ENCODE data around the gene SCIMP.
"Not testable (repeated sequence)": the region's sequence is repeated elsewhere in the genome, so short reads cannot be mapped to it uniquely, and the experiment has no call there.

The SCIMP gene

DNA sequence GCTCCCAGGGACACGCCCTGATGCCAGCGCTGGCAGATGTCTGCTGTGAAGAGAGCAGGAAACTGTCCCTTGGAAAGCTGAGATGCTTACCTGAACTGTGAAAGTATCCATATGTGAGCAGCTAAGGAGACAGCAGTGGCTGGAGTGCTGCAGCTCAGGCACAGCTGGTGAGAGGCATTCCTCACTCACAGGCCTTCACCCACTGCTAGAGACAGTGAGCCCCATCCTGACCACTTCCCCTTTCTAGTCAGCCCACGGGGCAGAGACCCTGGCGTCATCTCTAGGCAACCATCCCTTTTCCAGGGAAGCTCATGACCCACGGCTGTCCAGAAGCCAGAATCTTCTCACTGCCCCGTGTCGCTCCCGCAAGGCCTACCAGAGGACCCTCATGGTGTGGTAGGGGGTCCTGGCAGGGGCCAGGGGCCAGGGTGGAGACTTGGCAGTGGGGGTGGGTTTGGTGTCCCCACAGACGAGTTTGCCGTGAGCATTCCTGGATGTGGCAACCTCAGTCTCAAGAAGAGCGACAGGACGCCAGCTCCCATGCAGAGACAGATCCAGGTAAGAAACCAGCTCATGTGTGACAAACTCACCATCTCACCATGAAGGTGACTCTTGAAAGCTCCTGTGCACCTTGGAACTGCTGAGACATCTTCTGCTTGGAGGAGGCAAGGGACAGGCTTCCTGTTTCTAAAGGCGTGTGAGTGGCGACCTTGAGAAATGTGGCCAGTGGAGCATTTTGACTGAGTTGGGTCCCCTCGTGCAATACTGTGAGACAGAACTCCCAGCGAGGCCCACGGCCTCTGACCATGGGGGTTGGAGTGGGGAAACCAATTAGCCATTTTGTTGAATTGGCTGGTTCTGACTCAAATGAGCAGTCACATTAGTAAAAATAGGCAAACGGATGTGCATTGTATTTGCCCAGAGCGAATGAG, at the start of gene SCIMP:
SCIMP (minus strand) TSS at position 216 of the 932 bp plus-strand sequence; CDS start at position 111, 105 bp downstream.
- no peak for DNase-seq

DNA sequence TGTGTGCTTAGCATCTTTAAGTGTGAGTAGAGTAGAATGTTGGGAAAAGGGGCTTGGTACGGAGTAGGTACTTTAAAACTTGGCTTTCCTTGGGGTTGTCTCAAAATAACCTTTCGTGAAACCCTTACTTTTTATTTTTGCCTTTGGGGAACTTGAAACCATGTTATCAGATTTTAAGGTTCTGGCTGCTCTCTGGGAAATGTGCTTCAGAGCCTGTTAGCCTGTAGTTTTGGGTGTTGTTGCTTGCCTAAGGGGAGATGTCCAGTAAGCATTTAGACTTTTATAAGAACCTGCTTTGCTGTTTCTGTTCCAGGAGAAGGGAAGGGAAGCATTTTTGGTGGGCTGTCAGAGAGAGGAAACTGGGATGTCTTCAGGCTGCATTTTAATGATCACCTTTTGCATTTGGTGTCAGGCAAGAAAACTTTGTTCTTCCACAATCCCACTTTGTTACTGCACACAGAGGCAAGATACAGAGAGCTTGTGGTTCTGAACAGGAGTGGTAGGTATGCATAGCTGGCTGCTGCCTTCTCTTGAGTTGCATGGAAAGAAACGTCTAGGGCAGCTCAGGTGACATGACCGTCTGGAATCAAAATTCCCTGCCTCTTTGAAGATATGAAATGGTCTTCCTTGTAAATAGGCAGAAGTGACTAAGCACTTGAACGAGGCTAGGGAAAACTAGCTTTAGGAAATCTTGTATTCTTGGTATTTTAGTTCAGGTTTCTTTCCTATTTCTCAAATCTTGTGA, 49.1 kb upstream of the SCIMP start:
- DNase-seq: no peak

DNA sequence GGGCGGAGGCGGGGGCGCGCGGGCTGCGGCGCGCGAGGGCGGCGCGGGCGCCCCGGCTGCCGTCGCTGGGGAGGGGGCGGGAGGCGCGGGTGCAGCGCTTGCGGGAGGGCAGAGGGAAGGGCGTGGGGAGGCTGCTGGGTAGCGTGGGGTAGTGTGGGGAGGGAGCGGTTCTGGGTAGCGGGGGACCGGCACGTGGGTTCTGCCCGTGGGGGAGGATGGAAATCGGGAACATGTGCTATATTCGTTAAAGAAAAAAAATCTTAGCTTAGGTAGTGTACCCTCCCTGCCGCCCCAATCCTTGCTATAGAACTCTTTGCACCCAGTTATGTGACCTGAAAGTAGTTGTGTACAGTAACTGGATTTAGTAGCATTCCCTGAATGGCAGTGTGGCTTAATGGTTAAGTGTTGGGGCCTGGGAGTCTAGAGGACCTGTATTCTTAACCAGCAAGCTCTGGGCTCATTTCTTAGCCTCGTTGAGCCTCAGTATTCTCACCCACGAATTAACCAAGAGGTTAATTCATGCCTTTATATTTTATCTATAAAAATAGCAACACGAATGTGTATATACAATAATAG, 48.1 kb upstream of the SCIMP start:
- no peak for DNase-seq

DNA sequence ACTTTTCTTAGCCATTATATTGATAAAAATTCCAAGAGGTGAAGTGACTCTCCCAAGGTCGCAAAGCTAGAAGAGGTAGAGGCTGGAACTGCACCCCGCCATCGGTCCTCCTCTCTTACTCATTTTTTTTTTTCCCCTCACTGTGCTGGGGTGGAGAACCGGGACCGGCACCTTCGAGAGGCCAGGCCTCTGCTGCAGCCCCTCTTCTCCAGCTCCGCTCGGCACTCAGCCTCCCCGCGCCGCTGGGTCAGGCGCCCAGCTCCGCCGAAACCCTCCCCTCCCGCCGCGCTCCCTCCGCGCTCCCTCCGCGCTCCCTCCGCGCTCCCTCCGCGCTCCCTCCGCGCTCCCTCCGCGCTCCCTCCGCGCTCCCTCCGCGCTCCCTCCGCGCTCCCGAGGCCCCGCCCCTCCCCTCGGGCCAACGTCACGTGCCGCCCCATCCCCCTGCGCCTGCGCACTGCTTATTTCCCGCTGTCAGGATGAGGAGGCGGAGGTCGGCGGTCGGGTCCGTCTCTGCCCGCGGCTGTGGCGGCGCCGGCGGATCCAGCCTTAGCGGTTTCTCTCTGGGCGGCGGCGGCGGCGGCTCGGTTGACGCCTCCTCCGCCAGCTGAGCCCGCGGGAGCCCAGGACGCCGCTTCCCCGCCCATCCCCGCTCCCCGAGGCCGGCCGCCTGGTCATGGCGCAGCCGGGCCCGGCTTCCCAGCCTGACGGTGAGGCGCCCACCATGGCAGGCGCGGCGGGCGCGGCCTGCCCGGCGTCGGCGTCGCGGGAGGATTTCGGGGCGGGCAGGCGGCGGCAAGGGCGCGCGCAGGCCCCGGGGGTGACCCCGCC, 47.4 kb upstream of the SCIMP start, which contains the start of gene RABEP1:
RABEP1 (plus strand) TSS at position 471 of the 828 bp plus-strand sequence; CDS start at position 674, 203 bp downstream.
- no peak for DNase-seq

DNA sequence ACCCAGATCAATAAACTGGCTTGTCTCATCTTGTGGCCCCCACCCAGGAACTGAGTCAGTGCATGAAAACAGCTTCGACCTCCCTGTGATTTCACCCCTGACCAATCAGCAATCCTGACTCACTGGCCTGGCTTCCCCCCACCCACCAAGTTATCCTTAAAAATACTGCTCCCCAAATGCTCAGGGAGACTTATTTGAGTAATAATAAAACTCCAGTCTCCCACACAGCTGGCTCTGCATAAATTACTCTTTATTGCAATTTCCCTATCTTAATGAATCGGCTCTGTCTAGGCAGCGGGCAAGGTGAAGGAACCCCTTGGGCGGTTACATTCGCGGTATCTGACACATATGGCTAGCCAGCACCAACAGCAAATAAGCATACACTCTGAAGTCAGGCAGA, 37.7 kb upstream of the SCIMP start:
- DNase-seq: no peak

DNA sequence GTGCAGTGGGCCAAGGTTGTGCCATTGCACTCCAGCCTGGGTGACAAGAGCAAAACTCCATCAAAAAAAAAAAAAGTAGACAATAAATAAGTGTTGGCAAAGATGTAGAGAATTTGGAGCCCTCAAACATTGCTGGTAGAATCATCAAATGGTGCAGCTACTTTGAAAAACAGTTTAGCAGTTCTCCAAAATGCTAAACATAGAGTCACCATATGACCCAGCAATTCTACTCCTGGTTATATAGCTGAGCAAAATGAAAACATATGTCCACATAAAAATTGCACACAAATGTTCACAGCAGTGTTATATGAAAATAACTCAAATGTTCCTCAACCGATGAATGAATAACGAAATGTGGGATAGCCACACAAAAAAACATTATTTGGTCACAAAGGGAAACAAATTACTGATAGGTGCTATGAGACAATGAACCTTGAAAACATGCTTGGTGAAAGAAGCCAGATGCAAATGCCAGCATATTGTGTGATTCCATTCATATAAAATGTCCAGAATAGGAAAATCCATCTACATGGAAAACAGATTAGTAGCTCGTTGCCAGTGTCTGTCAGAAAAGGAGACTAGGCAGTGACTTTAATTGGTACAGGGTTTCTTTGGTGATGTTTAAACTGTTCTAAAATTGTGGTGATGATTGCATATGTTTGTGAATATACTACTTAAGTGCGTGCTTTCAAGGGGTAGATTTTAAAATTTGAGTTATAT, 34.7 kb upstream of the SCIMP start:
- DNase-seq: no peak

DNA sequence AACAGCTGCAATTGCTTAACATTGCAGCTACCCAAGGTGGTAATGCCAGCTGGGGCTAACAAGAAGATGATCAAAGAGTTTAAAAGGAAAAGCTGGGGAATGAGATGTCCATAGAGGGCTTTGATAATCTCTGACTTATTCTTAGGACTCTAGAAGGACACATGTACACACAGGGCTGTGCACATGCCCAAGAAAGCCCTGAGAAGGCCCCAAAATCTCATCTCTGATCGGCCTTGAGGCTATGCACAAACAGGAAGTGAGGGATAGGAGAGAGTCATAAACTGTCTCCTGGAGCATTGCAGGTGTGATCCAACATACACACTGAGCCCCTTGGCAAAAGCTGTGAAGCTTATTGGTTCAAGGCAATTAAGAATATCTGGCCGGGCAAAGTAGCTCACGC, 30.2 kb upstream of the SCIMP start:
- no peak for DNase-seq

DNA sequence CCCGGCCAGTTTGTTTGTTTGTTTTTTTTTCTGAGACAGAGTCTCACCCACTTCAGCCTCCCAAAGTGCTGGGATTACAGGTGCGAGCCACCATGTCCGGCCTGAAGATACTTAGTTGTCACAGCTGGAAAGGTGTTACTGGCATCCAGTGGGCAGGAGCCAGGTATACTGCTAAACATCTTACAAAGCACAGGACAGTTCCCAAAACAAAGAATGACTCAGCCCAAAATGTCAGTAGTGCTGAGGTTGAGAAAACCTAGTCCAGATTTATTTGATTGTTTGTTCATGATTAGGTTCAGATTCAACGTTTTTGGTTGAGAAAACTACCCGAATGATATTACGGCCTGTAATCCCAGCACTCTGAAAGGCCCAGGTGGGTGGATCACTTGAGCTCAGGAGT, 28.8 kb upstream of the SCIMP start:
- DNase-seq: no peak

DNA sequence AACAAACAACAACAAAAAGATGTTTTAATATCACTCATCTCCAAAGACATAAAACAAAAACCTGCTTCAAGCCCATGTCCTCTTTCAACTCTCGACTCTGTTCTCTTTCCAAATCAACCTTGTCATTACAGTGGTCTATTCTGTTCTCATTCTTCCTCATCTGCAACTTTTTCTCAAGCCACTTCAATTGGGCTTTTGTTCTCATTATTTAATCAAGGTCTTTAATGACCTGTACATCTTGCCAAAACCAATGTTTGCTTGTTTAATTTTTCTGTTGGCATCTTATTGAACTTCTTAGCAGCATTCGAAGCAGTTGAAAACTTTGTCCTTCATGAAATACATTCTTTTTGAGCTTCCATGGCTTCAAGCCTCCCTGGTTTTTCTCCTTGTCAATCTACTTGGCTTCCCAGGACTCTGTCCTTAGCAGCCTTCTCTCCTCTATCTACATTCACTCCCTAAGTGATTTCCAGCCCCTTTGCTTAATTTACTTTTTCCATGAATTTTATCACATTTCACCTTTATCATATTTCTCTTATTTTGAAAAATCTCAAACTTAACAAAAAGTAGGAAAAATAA, 27.8 kb upstream of the SCIMP start:
- no peak for DNase-seq

DNA sequence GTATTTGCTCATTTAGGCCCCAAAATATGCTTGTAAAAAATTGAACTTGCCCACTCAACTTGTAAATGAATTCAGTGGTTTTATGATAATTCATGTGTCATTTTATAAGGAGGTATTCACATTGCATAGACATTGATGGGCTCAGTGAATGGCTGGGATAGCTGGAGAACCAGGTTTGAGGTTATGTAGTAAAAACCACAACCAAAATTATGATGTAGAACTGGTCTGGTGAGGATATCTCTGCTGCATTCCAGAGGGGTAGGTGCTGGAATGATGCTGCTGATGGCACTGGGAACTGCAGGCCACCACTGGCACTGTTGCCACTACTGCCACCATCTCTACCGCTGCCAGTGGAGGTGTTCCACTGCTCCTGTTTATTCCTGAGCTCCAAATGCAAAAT, 25.9 kb upstream of the SCIMP start:
- DNase-seq: no peak

DNA sequence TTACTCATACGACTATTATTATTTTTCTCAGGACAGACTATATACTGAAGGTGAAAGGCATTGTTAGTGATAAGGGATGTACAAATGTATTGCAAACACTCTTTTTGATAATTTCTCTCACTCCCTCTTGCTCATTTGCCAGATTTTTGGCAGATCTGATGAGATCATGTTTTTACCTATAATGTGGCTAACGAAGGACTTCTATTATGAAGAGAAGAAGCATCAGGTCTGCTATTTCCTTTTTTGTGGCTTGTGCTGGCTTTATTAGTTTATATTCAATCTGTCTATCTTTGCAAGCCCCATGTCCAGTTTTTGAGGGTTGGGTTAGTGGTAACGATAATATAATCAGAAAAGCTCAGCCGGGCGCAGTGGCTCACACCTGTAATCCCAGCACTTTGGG, 22.5 kb upstream of the SCIMP start:
- DNase-seq: no peak

DNA sequence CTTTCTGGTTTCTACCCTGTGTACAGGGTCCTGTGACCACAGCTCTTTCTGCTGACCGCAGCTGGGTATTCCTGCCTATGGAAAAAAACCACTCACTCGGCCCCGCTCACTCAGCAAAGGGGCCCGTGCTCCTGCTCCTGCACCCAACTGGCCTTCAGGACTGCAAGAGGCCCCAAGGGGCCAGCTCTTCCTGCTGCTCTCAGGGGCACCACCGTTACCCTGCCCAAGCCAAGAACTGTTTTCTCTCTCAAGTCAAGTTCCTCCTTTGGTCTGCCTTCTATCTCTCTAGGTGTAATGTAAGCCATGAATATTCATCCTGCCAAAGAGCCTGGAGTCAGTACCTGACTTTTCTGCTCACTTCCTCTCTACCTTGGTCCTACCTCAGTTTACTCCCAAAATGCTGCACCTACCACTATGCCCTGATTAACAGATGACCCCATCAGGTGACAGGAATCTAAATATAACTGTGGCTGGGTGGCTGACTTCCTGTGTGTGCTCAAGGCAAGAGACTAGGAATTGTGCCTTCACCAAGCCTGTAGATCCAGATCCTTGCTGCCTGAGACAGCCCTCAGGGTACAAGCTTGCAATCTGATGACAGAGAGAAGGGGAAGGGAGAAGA, 20.4 kb upstream of the SCIMP start:
- DNase-seq: no peak

DNA sequence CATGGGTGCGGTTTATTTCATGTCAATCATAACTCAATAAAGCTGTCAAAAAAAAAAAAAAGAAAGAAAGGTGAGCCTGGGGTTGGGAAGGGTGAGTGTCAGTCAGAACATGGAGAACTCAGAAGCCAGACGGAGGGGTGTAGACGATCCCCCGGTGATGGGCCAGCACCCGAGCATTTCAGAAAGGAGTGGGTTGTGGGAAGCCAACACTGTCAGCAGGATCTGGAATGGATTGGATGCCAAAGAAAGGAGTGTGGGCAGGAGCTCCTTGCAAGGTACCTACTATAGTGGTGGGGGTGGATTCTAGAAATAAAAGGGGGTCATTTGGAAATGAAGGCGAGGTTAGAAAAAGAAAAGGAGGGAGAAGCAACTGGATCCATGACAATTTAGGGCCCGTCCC, 19.8 kb upstream of the SCIMP start:
- no peak for DNase-seq

DNA sequence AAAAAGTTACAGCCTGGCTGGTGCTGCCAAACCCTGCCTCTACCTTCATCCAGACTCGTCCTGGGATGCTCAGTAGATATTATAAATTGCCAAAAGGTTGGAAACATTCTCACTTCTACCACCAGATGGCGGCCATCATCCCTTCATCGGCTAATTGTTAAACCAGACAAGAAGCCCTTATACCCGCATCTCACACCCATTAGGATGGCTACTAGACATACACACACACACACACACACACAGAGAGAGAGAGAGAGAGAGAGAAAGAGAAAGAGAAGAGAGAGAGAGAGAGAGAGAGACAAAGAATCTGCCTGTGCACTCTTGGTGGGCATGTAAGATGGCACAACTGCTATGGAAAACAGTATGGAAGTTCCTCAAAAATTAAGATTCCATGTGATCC, 15.0 kb upstream of the SCIMP start:
- DNase-seq: no peak

DNA sequence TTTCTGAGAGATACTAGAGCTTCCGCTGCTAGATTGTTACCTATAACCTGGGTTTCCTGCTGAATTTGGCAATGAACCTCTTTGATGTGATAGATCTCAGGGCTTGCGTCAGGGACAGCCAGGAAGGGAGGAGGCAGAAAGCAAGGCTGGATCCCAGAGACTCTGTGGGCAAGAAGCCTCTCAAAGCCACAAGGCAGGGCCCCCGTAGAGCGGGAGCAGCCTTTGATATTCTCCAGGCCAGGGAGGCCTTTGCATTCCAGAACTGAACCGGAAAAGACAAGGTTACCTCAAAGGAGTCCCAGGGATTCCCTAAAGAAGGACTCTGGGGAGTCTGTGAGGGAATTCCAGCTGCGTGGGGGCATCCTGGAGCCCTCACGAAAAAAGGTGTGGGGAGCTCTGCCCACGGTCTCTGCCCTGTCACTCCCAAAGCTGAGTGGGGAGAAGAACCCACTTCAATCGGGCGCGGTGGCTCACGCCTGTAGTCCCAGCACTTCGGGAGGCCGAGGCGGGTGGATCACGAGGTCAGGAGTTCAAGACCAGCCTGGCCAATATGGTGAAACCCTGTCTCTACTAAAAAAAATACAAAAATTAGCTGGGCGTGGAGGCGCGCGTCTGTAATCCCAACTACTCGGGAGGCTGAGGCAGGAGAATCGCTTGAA, 14.3 kb upstream of the SCIMP start:
- no peak for DNase-seq

DNA sequence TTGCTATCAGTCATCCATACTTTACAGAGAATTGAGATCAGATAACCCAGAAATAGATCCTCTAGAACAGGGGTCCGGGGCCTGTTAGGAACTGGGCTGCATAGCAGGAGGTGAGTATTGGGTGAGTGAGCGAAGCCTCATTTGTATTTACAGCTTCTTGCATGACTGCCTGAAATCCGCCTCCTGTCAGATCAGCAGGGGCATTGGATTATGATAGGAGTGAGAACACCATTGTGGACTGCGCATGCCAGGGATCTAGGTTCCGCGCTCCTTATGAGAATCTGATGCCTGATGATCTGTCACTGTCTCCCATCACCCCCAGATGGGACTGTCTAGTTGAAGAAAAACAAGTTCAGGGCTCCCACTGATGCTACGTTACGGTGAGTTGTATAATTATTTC, 13.0 kb upstream of the SCIMP start:
- DNase-seq: no peak

DNA sequence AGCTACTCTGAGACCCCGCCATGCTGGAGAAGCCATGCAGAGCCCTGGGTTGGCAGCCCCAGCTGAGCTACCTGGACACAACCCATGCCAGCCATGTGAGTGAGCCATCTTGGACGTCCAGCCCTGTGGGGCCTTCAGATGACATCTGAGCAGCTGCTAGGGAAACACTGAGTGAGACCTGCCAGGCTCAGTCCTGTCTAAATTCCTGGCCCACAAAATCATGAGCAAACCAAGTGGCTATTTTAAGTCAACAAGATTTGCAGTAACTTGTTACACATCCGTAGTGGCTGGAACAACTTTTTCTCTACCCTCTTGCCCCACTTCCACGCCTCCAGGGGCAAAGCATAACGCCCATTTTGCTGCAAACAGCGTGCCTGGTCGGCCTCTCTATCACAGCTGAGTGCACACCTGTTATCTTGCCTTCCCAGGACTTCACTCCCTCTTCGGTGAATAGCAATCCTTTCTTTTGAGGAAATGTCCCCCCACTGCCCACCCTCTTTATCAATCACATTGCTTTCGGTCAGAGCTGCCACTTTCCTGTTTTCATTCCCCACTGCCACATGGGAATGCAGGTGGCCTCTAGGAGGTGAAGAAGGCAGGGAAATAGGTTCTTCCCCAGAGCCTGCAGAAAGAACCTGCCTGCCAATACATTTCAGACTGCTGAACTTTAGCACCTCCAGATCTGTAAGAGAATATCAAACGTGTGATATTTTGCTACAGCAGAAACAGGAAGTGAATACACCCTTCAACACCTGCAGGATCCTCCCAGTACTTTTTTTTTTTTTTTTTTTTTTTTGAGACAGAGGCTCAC, 7.4 kb upstream of the SCIMP start:
- no peak for DNase-seq

DNA sequence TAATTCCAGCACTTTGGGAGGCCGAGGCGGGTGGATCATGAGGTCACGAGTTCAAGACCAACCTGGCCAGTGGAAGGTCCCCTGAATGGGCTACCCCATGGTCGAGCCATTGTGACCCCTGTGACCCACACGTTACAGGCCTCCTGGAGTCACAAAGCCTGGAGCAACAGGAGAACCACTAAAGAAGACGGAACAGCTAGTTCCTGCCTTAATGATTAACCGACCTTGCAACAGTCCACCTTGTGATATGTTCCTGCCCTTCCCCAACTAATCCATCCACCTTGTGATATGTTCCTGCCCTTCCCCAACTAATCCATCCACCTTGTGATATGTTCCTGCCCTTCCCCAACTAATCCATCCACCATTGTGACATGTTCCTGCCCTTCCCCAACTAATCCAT, 5.1 kb upstream of the SCIMP start:
- not testable (repeated sequence) for DNase-seq

DNA sequence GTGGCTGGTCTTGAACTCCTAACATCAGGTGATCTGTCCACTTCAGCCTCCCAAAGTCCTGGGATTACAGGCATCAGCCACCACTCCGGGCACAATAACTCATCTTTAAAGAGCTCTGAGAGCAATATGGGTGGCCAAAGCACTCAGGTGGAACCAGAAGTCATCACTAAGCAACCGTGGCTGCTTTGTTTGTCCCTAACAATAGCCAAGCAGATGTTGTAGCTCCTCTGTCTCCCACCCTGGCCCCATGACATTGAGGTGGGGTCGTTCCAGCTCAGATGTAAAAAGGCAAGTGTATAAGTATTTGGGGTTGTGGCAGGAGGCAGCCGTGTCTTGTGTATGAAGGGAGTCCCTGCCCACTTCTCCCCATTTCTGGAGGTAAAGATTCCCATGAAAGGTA, 3.7 kb upstream of the SCIMP start:
- DNase-seq: no peak

DNA sequence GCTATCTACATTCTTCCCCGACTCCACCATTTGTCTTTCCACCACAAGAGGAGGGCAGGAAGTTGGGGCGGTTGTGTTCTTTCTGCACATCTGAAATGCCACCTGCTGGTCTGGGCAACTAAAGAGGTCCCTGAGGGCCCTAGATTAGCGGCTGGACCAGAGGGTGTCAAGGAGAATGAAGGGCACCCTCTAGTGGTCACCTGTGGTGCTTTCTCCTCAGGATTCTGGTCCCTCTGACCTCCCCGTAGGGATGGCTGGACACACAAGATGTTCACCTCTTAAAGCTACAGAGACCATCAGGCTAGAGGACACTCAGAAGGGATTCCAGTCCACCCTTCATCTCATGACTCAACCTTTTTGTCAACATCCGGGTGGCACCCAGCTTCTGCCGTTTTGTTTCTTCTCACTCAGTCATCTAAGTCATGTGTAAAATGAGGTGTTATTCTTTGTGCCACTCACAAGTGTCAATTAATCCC, 2.9 kb upstream of the SCIMP start:
- no peak for DNase-seq

Data from SIG-M5 (cell line).